ENCODE data around the gene KIF15. TPM values are rescaled to one million over a fixed set of nuclear protein-coding genes. Genes with fewer than 3 reads are reported as not detected.

Gene KIF15
- total RNA-seq, 1 donor from 2014 or later: 2.2 TPM

- Histone ChIP-seq H3K4me3 (no peak overlapping the region), H3K4me1 (no peaks in the 10 kb centered on the region), H3K27me3 (no peaks in the 10 kb centered on the region), H3K27ac (no peak overlapping the region), H3K36me3 (peaks cover 0 to 52% of the 10 kb centered on the region in 2 donors), H3K9me3 (peaks cover 76% of the 10 kb centered on the region)
- intact Hi-C loops (cut with DNase I): no loop called here
- TF ChIP-seq, protein P1, sequence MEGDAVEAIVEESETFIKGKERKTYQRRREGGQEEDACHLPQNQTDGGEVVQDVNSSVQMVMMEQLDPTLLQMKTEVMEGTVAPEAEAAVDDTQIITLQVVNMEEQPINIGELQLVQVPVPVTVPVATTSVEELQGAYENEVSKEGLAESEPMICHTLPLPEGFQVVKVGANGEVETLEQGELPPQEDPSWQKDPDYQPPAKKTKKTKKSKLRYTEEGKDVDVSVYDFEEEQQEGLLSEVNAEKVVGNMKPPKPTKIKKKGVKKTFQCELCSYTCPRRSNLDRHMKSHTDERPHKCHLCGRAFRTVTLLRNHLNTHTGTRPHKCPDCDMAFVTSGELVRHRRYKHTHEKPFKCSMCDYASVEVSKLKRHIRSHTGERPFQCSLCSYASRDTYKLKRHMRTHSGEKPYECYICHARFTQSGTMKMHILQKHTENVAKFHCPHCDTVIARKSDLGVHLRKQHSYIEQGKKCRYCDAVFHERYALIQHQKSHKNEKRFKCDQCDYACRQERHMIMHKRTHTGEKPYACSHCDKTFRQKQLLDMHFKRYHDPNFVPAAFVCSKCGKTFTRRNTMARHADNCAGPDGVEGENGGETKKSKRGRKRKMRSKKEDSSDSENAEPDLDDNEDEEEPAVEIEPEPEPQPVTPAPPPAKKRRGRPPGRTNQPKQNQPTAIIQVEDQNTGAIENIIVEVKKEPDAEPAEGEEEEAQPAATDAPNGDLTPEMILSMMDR (IDR thresholded peaks at IDR 0.05): no peak
- TF ChIP-seq POLR2A (IDR thresholded peaks at IDR 0.05) (no peak), POLR2AphosphoS5 (IDR thresholded peaks at IDR 0.05; ENCODE audit: insufficient read depth in 1 of 2, low read depth in 1 of 2) (no peak)
- DNase-seq (ENCODE audit: extremely low spot score in 2 of 2): no peak
Observed at GRCh38 chr3:44722103-44722401, 39.5 kb upstream of the KIF15 start.

DNA sequence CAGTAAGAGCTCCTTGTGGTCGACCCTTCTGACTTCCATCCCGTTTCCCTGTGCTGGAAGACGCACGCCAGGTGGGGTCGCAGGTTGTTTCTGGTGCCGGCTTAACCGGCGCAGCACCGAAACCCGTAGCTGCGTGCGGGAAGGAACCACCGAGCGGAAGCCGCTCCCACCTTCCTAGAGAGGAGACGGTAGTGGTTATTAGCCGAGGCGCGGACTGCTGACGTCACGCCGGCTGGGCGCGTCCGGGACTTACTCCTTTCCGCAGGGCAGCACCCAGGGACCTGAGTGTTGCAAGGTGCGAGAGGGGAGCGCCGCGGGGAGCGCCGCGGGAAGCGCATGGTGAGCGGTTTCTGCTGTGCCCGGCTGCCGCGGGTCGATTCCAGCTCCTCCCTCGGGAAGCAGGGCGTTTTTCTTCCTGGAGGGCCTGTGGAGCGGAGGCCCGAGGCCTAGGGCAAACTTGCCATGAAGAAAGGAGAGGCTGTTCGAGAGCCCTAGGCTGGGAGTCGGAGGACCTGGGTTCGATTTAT lies 32.1 kb upstream of the KIF15 start, which contains the start of gene ZNF501:
Gene ZNF501, plus strand, starts transcription at position 252 of the 527 bp plus-strand sequence. CDS start 4,787 bp downstream, outside the sequence.
- Histone ChIP-seq H3K27ac (no peak within 1 kb of the TSS), H3K27me3 (no peaks in the 10 kb centered on the region), H3K4me3 (peak within 1 kb of the TSS; percentile 58 to 79), H3K4me1 (peaks cover 10% of the 10 kb centered on the region), H3K36me3 (peaks cover 3 to 36% of the 10 kb centered on the region in 2 donors), H3K9me3 (peaks cover 30% of the 10 kb centered on the region)
- peak in 1 of 2 donors; percentile 93 for DNase-seq (ENCODE audit: extremely low spot score in 2 of 2)
- intact Hi-C loops (cut with DNase I): no loop called here
- TF ChIP-seq POLR2A (IDR thresholded peaks at IDR 0.05) (no peak), POLR2AphosphoS5 (IDR thresholded peaks at IDR 0.05; ENCODE audit: insufficient read depth in 1 of 2, low read depth in 1 of 2) (peak; percentile 72 to 79)
- TF ChIP-seq, protein P1 (IDR thresholded peaks at IDR 0.05): no peak

DNA sequence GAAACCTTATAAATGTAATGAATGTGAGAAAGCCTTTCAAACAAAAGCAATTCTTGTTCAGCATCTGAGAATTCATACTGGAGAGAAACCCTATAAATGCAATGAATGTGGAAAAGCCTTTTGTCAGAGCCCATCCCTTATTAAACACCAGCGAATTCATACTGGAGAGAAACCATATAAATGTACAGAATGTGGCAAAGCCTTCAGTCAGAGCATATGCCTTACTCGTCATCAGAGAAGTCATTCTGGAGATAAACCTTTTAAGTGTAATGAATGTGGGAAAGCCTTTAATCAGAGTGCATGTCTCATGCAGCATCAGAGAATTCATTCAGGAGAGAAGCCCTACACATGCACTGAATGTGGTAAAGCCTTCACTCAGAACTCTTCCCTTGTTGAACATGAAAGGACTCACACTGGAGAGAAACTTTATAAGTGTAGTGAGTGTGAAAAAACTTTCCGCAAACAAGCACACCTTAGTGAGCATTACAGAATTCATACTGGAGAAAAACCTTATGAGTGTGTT lies 26.9 kb upstream of the KIF15 start:
- no peak for DNase-seq (ENCODE audit: extremely low spot score in 2 of 2)
- intact Hi-C loops (cut with DNase I): no loop called here
- Histone ChIP-seq H3K27me3 (no peaks in the 10 kb centered on the region), H3K27ac (no peak overlapping the region), H3K36me3 (peaks cover 3 to 55% of the 10 kb centered on the region in 2 donors), H3K4me1 (peaks cover 9% of the 10 kb centered on the region), H3K4me3 (no peak overlapping the region), H3K9me3 (peaks cover 53% of the 10 kb centered on the region)
- TF ChIP-seq POLR2AphosphoS5 (IDR thresholded peaks at IDR 0.05; ENCODE audit: insufficient read depth in 1 of 2, low read depth in 1 of 2): no peak
- TF ChIP-seq, protein P1 (IDR thresholded peaks at IDR 0.05): no peak
- TF ChIP-seq POLR2A (IDR thresholded peaks at IDR 0.05): no peak

- no peaks in the 10 kb centered on the region for H3K27me3 ChIP-seq
- DNase-seq (ENCODE audit: extremely low spot score in 2 of 2): no peak
- TF ChIP-seq POLR2AphosphoS5 (IDR thresholded peaks at IDR 0.05; ENCODE audit: insufficient read depth in 1 of 2, low read depth in 1 of 2) (no peak), POLR2A (IDR thresholded peaks at IDR 0.05) (no peak)
- TF ChIP-seq, protein P1 (IDR thresholded peaks at IDR 0.05): no peak
- H3K4me3 ChIP-seq: peak overlapping the region; percentile 71 to 80
- H3K36me3 ChIP-seq: peaks cover 0 to 6% of the 10 kb centered on the region in 2 donors
- intact Hi-C loops (cut with DNase I): no loop called here
- H3K9me3 ChIP-seq: no peaks in the 10 kb centered on the region
- peak overlapping the region; percentile 68 for H3K27ac ChIP-seq
- peaks cover 15% of the 10 kb centered on the region for H3K4me1 ChIP-seq
Observed at GRCh38 chr3:44761101-44761423, 532 bp upstream of the KIF15 start.

- intact Hi-C loops (cut with DNase I): no loop called here
- peaks cover 15% of the 10 kb centered on the region for H3K4me1 ChIP-seq
- no peak overlapping the region for H3K27ac ChIP-seq
- peak overlapping the region; percentile 71 to 80 for H3K4me3 ChIP-seq
- H3K36me3 ChIP-seq: peaks cover 0 to 6% of the 10 kb centered on the region in 2 donors
- DNase-seq (ENCODE audit: extremely low spot score in 2 of 2): no peak
- no peaks in the 10 kb centered on the region for H3K27me3 ChIP-seq
- no peaks in the 10 kb centered on the region for H3K9me3 ChIP-seq
- TF ChIP-seq, protein P1 (IDR thresholded peaks at IDR 0.05): no peak
- TF ChIP-seq POLR2A (IDR thresholded peaks at IDR 0.05) (no peak), POLR2AphosphoS5 (IDR thresholded peaks at IDR 0.05; ENCODE audit: insufficient read depth in 1 of 2, low read depth in 1 of 2) (no peak)
Observed at GRCh38 chr3:44762170-44762677, 630 bp downstream of the KIF15 start.

Data from vagina (tissue), 2 donors.